Mucosa of descending colon (tissue), 3 donors: ENCODE results near the gene PLEKHA8. TPM values are rescaled to one million over a fixed set of nuclear protein-coding genes. Genes with fewer than 3 reads are reported as not detected.

Experiments used
- ATAC-seq: fragments of 200-7000 bp; cut with Tn5 transposase; one replicate; pipeline ENCODE4 v1.9.1; 2020; ENCODE audit warnings: mild to moderate bottlenecking, moderate library complexity
- DNase-seq, 3 donors: peaks; one replicate each; pipeline ENCODE4 v3.0.0-alpha.2; 2020
- H3K36me3 ChIP-seq: fragments of 200-600 bp; one replicate; pipeline ENCODE4 v1.8.0; 2021; ENCODE audit warnings: low read depth, mild to moderate bottlenecking
- H3K4me1 ChIP-seq: fragments of 200-600 bp; one replicate; pipeline ENCODE4 v1.8.0; 2021; ENCODE audit warnings: low read depth, mild to moderate bottlenecking
- H3K4me3 ChIP-seq: fragments of 200-600 bp; one replicate; pipeline ENCODE4 v1.8.0; 2021; ENCODE audit warnings: mild to moderate bottlenecking
- H3K9me3 ChIP-seq: fragments of 200-600 bp; one replicate; pipeline ENCODE4 v1.8.0; 2021; ENCODE audit warnings: mild to moderate bottlenecking
- CTCF ChIP-seq: fragments of 200-600 bp; IDR thresholded peaks from one replicate; pipeline ENCODE4 v1.8.0; 2022; ENCODE audit warnings: antibody characterized with exemption, mild to moderate bottlenecking
- intact Hi-C, 2 donors: fragments of 100-400 bp; cut with DNase I in 1 of 2; cut with micrococcal nuclease in 1 of 2; formaldehyde crosslinking; loops; one replicate each; pipeline versions ENCODE4 v1.11.0 to v1.11.1; 2022; cut with DNase I, micrococcal nuclease
- long read RNA-seq, 2 donors: library from polyadenylated mRNA; unstranded; transcript quantifications; one replicate each; pipeline ENCODE4 v2.0.0, GENCODE V29; 2019 to 2021
- total RNA-seq, 3 donors: library from RNA; stranded (reverse); fragmentation: NEBNext Ultra II Directional in 2 of 3; extraction: Animal tissue kit (Norgen Biotek cat#: 25700) in 2 of 3; gene quantifications; one replicate each; pipeline versions ENCODE4 v1.2.1 to v1.2.4, GENCODE V29; 2021 to 2023
- donor health status: DM: no; HTN: no; CAD: no; lungs with moderate emphysema.
- donor health status: DM: no; HTN: no; CAD: no.
- donor health status: DM: no; HTN: yes; CAD: no.

Gene PLEKHA8
- total RNA-seq = 10 to 100 TPM; 11.7 to 13.0 (median 12.5) TPM
- long read RNA-seq, donor 1, full-length matches to known transcripts = 7 of 13 reads
- long read RNA-seq, donor 1, partial matches to known transcripts = 1 of 13 reads
- long read RNA-seq, donor 1, other reads (novel, unspliced or antisense) = 5 of 13 reads
- long read RNA-seq, donor 2 = 0 reads

- intact Hi-C loops = no loop called here
- no peaks in the 10 kb centered on the region for H3K36me3 ChIP-seq
- no peaks in the 10 kb centered on the region for H3K9me3 ChIP-seq
- peak; percentile 91 to 97 (median 93) for DNase-seq
- H3K4me3 ChIP-seq = peak within 1 kb of the TSS; percentile 73
- no peak for TF ChIP-seq CTCF
- peaks cover 33% of the 10 kb centered on the region for H3K4me1 ChIP-seq
- peak; percentile 81 for ATAC-seq
Observed at GRCh38 chr7:30028216-30028748, at the start of gene PLEKHA8. Gene PLEKHA8, plus strand, starts transcription at chr7:30028412. Its CDS starts 351 bp downstream, at chr7:30028763.

- ATAC-seq (no peak), DNase-seq (no peak)
- no peak for TF ChIP-seq CTCF
- no peak overlapping the region for H3K4me3 ChIP-seq
- H3K36me3 ChIP-seq = no peaks in the 10 kb centered on the region
- H3K9me3 ChIP-seq = no peaks in the 10 kb centered on the region
- intact Hi-C loops = no loop called here
- H3K4me1 ChIP-seq = no peaks in the 10 kb centered on the region
Observed at GRCh38 chr7:29980151-29980550, 48.1 kb upstream of the PLEKHA8 start.

GRCh38 chr7:29987083-29987482 lies 41.1 kb upstream of the PLEKHA8 start:
- Histone ChIP-seq H3K9me3 (no peaks in the 10 kb centered on the region), H3K4me1 (no peaks in the 10 kb centered on the region), H3K4me3 (no peak overlapping the region), H3K36me3 (no peaks in the 10 kb centered on the region)
- no peak for TF ChIP-seq CTCF
- ATAC-seq (no peak), DNase-seq (no peak)
- intact Hi-C loops = no loop called here

- TF ChIP-seq CTCF = no peak
- no peak overlapping the region for H3K4me3 ChIP-seq
- peaks cover 4% of the 10 kb centered on the region for H3K9me3 ChIP-seq
- intact Hi-C loops = no loop called here
- DNase-seq = no peak
- H3K36me3 ChIP-seq = no peaks in the 10 kb centered on the region
- no peaks in the 10 kb centered on the region for H3K4me1 ChIP-seq
- peak; percentile 15 for ATAC-seq
Observed at GRCh38 chr7:29987811-29988317, 40.3 kb upstream of the PLEKHA8 start.

GRCh38 chr7:29988424-29989256 lies 39.6 kb upstream of the PLEKHA8 start:
- Histone ChIP-seq H3K9me3 (peaks cover 12% of the 10 kb centered on the region), H3K4me1 (no peaks in the 10 kb centered on the region), H3K4me3 (peak overlapping the region; percentile 71), H3K36me3 (no peaks in the 10 kb centered on the region)
- peak; percentile 36 to 66 (median 62) for DNase-seq
- peak; percentile 69 for ATAC-seq
- no peak for TF ChIP-seq CTCF
- intact Hi-C loops = no loop called here
